Body of pancreas (tissue), 4 donors: ENCODE results near the gene LSM3.

Source experiments
- POLR2A ChIP-seq, 3 donors: fragments of 450-650 bp; IDR thresholded peaks; one replicate each; pipeline ENCODE4 v1.6.1; 2016; ENCODE audit warnings: antibody characterized with exemption in 3 of 3, mild to moderate bottlenecking in 2 of 3
- TF ChIP-seq, protein P1 (sequence below), 7 experiments: fragments of 450-650 bp in 4 of 7; fragments of 200-600 bp in 3 of 7; sonication (generic) in 3 of 7; IDR thresholded peaks; one replicate each; pipeline ENCODE4 v1.5.1; 2016 to 2019; ENCODE audit warnings: antibody characterized with exemption in 7 of 7

DNA sequence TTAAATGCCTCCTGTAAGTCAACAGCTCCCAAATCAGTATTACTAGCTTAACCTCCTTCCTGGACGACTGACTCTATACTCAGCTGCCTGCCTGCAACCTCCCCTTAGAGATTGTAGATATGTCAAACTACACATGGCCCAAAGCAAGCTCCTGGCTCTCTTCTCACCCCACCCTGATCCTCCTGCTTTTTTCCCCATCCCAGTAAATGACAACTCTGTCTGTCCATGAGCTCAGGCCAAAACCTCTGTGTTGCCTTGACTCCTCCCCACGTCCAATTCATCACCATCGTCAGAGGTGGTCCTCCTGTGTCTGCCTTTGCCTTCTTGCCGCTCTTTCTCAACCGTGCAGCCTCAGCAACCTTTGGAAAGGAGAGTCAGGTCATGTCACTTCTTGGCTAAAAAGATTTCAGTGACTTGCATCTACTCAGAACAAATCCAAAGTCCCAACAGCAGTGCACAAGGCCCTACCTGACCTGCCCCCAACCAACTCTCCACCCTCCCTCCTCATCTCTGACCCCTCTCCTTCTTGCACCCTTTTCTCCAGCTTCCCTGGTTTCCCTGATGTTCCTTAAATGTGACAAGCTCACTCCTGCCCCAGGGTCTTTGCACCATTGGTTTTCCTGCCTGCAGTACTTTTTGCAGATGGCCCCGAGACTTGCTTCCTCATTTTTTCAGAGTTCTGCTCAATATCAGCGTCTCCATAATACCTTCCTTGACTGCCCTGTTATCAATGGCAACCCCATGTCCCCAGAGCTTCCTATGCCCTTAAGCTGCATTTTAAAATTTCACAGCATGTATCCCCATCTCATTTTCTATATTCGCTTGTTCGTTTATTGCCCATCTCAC, 52.8 kb downstream of the LSM3 start:
- TF ChIP-seq, protein P1, sequence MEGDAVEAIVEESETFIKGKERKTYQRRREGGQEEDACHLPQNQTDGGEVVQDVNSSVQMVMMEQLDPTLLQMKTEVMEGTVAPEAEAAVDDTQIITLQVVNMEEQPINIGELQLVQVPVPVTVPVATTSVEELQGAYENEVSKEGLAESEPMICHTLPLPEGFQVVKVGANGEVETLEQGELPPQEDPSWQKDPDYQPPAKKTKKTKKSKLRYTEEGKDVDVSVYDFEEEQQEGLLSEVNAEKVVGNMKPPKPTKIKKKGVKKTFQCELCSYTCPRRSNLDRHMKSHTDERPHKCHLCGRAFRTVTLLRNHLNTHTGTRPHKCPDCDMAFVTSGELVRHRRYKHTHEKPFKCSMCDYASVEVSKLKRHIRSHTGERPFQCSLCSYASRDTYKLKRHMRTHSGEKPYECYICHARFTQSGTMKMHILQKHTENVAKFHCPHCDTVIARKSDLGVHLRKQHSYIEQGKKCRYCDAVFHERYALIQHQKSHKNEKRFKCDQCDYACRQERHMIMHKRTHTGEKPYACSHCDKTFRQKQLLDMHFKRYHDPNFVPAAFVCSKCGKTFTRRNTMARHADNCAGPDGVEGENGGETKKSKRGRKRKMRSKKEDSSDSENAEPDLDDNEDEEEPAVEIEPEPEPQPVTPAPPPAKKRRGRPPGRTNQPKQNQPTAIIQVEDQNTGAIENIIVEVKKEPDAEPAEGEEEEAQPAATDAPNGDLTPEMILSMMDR (IDR thresholded peaks at IDR 0.05): no peak
- no peak for TF ChIP-seq POLR2A (IDR thresholded peaks at IDR 0.05)
